ENCODE results near the gene NELL2. TPM values are rescaled to one million over a fixed set of nuclear protein-coding genes. Genes with fewer than 3 reads are reported as not detected.

Gene NELL2
- total RNA-seq, 1 experiment from 2014 or later = 1.1 TPM

GRCh38 chr12:44477331-44477980 is 398.7 kb downstream of the NELL2 start:
- no peak overlapping the region for H3K4me3 ChIP-seq (replicated peaks in 1 of 2; ENCODE audit: low read depth in 1 of 2, low read length in 2 of 2)

More at GRCh38 chr12:44477331-44477980, 398.7 kb downstream of the NELL2 start:
- H3K4me2 ChIP-seq (ENCODE audit: low read length) = no peak overlapping the region
- H3K9ac ChIP-seq (ENCODE audit: low read length) = no peak overlapping the region
- no peaks in the 10 kb centered on the region for H3K9me3 ChIP-seq (ENCODE audit: control insufficient read depth in 1 of 2, insufficient read depth in 1 of 2, low read depth in 1 of 2, low read length in 2 of 2)
- no peaks in the 10 kb centered on the region for H3K9me2 ChIP-seq (ENCODE audit: insufficient read depth)
- H4K20me1 ChIP-seq (ENCODE audit: insufficient read depth) = no peaks in the 10 kb centered on the region
- no peaks in the 10 kb centered on the region for H3K27me3 ChIP-seq (ENCODE audit: insufficient read depth, low read length)
- intact Hi-C loops (cut with micrococcal nuclease) = no loop called here
- no TSS peak for BruUV-seq (replicated peaks)
- TF ChIP-seq ZFX (IDR thresholded peaks at IDR 0.05) = no peak
- no peak for TF ChIP-seq ZBTB33 (IDR thresholded peaks at IDR 0.05; ENCODE audit: extremely low read depth, insufficient replicate concordance, low read length)
- no peak for TF ChIP-seq ZNF274 (IDR thresholded peaks at IDR 0.05; ENCODE audit: low read depth, low read length)
- no peak for TF ChIP-seq SIN3A (IDR thresholded peaks at IDR 0.05; ENCODE audit: low read depth)
- TF ChIP-seq, protein P1, sequence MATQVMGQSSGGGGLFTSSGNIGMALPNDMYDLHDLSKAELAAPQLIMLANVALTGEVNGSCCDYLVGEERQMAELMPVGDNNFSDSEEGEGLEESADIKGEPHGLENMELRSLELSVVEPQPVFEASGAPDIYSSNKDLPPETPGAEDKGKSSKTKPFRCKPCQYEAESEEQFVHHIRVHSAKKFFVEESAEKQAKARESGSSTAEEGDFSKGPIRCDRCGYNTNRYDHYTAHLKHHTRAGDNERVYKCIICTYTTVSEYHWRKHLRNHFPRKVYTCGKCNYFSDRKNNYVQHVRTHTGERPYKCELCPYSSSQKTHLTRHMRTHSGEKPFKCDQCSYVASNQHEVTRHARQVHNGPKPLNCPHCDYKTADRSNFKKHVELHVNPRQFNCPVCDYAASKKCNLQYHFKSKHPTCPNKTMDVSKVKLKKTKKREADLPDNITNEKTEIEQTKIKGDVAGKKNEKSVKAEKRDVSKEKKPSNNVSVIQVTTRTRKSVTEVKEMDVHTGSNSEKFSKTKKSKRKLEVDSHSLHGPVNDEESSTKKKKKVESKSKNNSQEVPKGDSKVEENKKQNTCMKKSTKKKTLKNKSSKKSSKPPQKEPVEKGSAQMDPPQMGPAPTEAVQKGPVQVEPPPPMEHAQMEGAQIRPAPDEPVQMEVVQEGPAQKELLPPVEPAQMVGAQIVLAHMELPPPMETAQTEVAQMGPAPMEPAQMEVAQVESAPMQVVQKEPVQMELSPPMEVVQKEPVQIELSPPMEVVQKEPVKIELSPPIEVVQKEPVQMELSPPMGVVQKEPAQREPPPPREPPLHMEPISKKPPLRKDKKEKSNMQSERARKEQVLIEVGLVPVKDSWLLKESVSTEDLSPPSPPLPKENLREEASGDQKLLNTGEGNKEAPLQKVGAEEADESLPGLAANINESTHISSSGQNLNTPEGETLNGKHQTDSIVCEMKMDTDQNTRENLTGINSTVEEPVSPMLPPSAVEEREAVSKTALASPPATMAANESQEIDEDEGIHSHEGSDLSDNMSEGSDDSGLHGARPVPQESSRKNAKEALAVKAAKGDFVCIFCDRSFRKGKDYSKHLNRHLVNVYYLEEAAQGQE (IDR thresholded peaks at IDR 0.05; ENCODE audit: low read depth) = no peak
- TF ChIP-seq, protein P2, sequence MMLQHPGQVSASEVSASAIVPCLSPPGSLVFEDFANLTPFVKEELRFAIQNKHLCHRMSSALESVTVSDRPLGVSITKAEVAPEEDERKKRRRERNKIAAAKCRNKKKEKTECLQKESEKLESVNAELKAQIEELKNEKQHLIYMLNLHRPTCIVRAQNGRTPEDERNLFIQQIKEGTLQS (IDR thresholded peaks at IDR 0.05) = no peak
- no peak for TF ChIP-seq TCF7L2 (IDR thresholded peaks at IDR 0.05; ENCODE audit: borderline replicate concordance, extremely low read depth, insufficient read depth, insufficient read length)
- TF ChIP-seq EGR1 (IDR thresholded peaks at IDR 0.05; ENCODE audit: low read depth) = no peak
- no peak for TF ChIP-seq POLR2AphosphoS5 (IDR thresholded peaks at IDR 0.05; ENCODE audit: low read depth, low read length)
- TF ChIP-seq RAD21 (IDR thresholded peaks at IDR 0.05; ENCODE audit: low read depth) = no peak
- TF ChIP-seq SRF (IDR thresholded peaks at IDR 0.05; ENCODE audit: low read depth) = no peak
- no peak for TF ChIP-seq YY1 (IDR thresholded peaks at IDR 0.05; ENCODE audit: extremely low read depth, insufficient replicate concordance, low read depth, low read length)
- no peak for TF ChIP-seq FOSL1 (IDR thresholded peaks at IDR 0.05; ENCODE audit: low read depth)
- no peak for TF ChIP-seq CEBPB (IDR thresholded peaks at IDR 0.05; ENCODE audit: low read depth)
- TF ChIP-seq EZH2 (IDR thresholded peaks at IDR 0.05) = no peak
- TF ChIP-seq ELF1 (IDR thresholded peaks at IDR 0.05; ENCODE audit: borderline replicate concordance, low read depth) = no peak
- H2AFZ ChIP-seq (ENCODE audit: low read depth, low read length, poor library complexity, severe bottlenecking) = no peak overlapping the region
- DNase-seq (ENCODE audit: low read depth, low spot score) (no peak), ATAC-seq (no peak)
- RAD21 ChIA-PET (ENCODE audit: low non-redundant PET in 1 of 2, low total read pairs in 2 of 2, uncharacterized antibody in 2 of 2, unreplicated experiment in 2 of 2) = no interaction called here
- H3K4me1 ChIP-seq (ENCODE audit: control insufficient read depth in 1 of 2, insufficient read depth in 2 of 2, low read length in 2 of 2) = no peaks in the 10 kb centered on the region
- no peaks in the 10 kb centered on the region for H3K79me2 ChIP-seq (ENCODE audit: insufficient read depth, low read length)
- POLR2A ChIA-PET = no interaction called here
- H3K36me3 ChIP-seq (ENCODE audit: control insufficient read depth in 1 of 2, insufficient read depth in 2 of 2, low read length in 2 of 2) = no peaks in the 10 kb centered on the region
- no peak overlapping the region for H3K27ac ChIP-seq (ENCODE audit: low read depth, low read length)
- CTCF ChIA-PET = no interaction called here

Data from HCT116 (cell line).